Stimulated activated CD4-positive, alpha-beta T cell treated with anti-CD3 and anti-CD28 coated beads, Interleukin-1b, Interleukin-23, amount 100 ng/mL, for 48 hours (primary cell): ENCODE data around the gene FAM20C.
"Not testable (repeated sequence)": the region's sequence is repeated elsewhere in the genome, so short reads cannot be mapped to it uniquely, and the experiment has no call there.

Experiments
- DNase-seq: peaks from one replicate; pipeline ENCODE4 v3.0.0-alpha.2; 2020

FAM20C gene

DNA sequence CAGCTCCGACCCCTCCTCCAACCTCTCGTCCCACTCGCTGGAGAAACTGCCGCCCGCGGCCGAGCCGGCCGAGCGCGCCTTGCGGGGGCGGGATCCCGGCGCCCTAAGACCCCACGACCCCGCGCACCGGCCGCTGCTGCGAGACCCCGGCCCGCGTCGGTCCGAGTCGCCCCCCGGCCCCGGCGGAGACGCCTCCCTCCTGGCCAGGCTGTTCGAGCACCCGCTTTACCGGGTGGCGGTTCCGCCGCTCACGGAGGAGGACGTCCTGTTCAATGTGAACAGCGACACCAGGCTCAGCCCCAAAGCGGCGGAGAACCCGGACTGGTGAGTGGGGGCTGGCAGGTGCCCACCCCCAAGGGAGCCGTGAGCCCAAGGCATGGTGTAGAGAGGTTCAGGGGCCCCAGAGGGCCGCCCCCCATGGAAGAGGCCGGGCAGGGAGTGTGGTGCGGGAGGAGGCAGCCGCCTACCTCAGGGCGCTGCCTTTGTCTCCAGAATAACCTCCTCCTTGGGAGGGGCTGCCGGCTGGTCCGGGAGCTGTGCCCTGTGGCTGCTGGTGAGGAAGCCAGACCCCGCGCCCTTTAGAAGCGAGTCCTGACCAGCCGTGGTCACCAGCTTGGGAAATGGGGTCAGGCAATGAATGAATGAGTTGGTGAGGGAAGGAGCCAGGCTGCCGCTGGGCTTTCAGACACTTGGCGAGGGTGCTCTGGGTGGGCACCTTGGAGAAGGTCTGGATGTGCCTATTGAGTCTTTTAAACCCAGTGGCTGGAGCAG lies 1.3 kb downstream of the FAM20C start:
- DNase-seq: no peak

DNA sequence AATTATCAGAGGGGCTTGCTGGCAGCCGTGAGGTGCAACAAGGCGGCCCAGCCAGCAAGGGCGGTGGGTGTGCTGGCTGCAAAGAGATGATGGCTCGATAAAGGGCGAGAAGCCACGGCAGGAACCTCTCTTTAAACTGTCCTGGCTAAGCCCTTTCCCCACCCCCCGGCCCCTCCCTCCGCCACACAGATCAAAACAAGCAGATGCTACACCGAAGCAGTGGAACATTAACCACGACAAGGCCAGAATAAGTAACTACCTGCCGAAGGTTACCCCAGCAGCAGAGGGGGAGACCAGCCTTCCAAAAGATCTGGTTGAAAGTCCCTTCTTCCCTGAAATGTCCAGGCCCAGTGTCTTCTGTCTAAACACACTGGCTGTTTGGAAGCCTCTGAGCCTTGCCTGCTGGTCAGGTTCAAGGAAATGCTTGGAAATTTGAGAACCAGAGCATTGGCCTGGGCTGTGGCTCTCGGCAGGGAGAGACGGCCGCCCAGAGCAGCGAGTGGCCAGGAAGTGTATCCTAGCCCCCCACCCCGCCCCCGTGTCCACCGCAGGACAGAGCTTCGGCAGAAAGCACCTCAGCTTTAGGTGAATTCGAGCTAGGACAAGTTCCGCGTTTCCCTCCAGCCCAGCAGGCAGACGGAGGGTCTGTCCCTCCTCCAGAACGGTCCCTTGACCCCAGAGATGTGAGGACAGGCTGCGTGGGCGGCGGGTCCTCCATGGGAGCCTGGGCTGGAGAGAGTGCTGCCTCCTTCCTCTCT lies 2.1 kb downstream of the FAM20C start:
- no peak for DNase-seq

DNA sequence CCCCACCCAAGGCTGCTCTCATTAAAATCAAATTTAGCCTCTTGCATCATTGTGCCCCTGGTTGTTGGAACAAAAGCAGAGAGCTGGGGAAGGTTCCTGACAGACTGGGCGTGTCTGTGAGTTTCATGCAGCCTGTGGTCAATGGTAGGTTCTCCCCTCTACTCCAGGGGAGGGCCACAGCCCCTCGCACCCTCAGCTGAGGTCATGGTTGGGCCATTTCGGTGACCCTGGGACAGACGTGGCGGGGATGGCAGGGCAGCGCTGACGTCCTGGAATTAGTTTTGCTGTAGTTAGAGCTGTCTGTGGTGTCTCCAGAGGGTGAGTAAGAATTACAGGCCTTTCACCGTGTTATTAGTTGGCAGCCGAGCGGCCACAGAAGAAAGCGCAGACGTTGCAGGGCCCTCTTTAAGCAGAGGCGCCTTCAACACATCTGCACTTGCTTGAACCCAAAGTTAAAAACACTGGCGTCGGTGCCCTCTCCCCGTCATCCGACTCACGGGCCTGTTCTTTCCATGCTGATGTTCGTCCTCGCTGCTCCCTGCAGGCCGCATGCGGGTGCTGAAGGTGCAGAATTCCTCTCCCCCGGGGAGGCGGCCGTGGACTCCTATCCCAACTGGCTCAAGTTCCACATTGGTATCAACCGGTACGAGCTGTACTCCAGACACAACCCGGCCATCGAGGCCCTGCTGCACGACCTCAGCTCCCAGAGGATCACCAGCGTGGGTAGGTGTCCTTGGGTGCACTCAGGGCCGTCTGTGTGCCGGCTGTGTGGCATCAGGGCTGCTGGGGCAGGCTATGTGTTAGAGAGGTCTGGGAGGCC lies 2.8 kb downstream of the FAM20C start:
- DNase-seq: no peak

DNA sequence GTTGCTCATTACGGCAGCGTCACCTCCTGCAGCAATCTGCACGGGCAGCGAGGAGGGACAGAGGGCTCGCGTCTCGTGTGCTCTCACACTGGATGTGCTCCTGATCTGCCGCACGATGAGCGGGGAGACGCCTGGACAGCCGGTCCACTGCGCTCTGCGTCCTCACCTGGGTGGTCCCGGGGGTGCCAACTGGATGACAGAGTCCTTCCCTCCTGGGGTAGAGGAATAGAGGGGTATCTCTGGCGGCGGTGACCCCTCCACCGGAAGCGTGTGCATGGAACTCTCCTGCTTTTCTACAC lies 3.4 kb downstream of the FAM20C start:
- DNase-seq: no peak

DNA sequence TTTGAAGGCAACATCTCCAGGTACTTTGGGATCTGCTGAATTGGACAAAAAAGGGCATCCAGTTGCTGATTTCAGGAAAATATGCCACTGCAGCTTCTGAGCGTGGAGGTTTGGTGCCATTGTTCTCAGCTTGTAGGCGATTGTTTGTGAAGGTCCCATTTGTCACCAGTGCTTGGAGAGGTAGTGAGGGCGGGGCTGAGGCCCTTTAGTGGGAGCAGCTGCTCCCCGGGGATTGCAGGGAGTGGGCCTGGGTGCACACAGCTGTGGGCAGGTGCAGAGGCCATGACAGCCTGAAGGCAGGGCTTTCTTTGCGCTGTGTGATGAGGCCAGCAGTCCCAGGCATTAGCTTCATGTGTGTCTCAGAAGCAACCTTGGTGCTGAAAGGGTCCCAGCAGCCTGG lies 3.9 kb downstream of the FAM20C start:
- no peak for DNase-seq

DNA sequence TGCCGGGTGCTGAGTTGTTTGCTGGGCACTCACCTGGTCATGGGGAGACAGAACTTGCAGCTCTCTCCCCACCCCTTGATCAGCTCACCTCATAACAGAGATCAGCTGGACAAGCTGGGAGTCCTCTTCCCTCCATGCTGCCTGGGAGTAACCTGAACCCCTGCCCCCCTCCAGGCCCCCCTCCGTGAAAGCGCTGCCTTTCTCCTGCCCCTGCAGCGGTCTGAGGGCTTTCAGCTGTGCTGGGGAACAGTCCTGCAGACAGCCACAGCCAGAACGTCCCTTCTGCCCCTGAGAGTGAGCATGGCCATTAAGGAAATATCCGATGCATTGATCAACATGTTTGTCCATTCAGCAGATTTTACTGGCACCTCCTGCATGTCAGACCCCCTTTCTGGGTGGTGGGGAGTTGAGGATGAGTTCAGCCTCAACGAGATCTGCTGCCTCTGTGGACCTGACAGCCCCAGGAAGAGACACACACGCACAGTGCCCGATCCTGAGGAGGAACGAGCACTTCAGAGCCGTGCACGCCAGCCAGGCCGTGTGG lies 4.5 kb downstream of the FAM20C start:
- no peak for DNase-seq

DNA sequence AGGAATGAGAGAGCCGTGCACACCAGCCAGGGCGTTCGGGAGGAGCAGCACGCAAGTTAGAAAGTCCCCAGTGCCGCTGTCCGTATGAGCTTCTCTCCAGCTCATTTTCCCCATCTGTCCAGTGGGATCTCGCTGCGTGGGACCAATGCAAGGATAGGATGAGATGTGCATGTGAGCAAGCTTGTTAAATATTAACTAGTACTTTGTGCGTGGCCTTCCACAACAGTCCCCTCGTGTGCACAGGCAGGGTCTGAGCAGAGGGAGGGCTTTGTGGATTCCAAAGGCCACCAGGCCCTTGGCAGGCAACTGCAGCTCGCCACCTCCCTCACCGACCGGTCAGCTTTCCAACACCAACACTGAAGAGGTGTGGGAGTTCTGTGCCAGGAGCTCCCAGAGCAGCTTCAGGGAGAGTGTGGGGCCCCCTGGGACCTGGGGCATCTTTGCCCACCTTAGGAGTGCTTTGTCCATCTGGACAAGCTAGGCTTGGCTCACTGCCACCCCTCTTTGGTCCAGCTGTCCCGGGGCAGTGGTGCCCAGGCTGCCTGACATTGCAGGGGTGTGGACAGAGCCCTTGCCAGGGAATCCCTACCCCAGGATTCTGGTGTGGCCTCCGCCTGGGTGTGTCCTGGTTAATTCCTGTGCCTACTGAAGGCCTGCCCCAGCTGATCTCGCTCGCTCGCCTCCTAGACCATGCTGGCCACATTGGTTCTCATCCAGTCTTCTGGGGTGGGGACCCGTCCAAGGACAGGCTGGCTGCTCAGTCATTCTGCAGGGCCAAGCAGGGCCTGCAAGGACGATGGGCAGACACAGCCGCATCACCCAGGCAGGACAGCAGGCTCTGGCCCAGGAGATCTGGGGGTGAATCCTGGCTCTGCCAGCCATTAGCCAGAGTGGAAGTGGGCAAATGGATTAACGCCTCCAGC lies 5.3 kb downstream of the FAM20C start:
- no peak for DNase-seq

DNA sequence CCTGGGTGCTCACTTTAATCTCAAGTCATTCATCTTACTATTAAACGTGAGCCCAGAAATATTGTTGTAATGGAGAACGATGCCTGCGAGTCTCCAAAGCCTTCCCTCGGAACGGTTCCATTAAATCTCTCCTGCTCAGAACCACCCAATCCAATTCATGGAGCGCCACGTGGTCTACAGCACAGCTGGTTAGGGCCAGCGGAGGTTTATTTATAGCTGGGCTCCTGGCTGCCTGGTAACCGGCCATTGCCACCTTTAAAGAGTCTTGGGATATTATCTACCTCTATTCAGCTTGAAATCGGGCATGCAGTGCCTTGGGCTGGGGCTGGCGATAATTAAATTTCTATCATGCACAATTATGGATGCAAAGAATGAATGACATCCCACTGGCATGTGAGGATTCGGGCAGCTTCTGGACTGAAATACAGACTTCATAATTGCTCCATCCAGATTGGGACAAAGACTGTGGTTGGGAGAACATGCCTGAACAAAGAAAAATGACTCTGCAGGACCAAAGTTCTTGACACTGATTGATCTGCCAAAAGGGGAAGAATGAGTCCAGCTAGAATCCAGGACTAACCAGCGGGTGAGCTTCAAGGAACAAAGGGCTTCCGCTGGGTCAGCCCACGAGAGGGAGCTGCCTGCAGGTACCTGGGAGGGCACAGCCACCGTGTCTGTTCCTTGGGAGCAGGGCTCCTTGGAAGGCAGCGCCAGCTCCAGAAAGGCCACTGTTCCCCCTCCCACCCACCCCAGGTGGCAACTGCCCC lies 7.3 kb downstream of the FAM20C start:
- no peak for DNase-seq

DNA sequence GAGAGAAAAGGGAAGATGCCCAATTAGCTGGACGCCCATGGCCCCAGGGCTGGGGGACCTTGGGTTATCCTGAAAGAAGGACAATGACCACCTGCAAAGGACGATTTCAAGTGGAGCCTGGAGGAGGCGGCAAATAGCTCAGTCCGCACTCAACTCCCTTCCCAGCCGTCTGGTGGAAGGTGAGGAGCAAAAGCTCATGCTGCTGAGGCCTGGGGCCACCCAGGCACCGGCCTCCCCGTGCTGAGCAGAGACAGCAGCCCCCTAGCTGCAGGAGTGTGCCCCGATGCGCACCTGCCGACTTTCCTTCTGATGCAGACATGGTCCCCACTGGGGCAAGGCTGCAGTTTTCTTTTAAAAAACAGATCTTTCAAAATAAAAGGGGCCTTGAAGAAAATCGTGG lies 7.9 kb downstream of the FAM20C start:
- no peak for DNase-seq

DNA sequence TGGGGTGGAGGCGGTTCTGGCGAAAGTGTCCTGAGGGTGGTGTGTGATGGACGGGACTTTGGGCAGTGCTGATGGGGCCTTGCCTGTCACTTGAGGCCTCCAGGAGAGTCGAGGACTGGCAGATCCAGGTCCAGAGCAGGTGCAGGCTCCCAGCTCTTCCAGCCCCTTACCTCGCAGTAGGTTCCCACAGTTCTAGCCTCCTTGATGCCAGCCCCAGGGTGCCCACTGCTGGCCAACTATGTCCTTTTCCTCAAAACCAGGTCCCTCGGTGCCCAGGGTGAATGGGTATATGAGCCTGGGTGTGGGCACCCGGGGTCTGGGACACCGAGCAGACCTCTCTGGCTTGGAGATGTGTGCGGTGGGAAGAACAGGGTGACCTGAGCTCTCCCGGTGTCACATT lies 8.3 kb downstream of the FAM20C start:
- DNase-seq: no peak

DNA sequence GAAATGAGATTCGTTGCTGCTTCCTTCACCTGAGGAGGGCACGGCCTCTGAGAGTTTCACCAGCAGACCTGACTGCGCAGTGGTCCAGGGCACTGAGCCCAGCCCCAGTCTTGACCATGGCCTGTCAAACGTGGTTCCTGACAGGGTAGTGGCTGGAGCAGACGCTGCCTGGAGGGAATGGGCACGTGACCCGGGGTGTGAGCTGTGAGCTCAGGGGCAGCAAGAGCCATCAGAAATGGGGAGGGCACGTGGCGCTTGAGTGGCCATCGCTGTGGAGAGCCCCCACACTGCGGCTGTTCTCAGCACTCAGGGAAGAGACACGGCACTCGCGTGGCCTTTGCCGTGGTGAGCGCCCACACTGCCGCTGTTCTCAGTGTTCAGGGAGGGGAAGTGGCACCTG lies 12.0 kb downstream of the FAM20C start:
- no peak for DNase-seq

DNA sequence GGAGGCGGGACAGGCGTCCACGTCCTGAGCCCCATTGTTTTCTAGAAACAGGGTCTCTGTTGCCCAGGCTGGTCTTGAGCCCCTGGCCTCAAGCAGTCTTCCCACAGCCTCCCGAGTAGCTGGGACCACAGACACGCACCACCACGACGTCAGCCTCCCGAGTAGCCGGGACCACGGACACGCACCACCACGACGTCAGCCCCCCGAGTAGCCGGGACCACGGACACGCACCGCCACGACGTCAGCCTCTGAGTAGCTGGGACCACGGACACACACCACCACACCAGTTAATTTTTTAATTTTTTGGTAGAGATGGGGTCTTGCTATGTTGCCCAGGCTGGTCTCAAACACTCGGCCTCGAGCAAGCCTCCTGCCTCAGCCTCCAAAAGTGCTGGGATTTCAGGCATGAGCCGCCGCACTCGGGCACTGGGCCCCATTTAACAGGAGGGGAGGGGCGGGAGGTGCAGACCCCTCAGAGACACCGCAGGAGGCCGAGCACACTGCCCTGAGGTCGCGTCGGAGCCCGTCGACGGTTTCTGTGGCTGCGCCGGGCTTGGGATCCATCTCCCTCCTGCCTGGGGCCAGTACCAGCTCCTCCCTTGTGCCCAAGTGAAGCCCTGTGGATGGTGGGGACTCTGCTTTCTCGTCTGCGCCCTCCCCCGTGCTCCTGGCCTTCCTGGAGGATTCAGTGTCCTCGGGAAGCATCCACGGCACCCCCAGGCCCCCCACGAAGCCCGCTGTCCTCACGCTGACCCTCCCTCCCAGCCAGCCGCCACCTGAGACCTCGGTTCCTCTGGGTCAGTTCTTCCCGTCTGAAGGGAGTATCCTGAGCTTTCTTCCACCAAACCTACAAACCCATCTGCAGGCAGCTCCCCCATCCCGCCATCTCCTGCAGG lies 13.0 kb downstream of the FAM20C start:
- no peak for DNase-seq

DNA sequence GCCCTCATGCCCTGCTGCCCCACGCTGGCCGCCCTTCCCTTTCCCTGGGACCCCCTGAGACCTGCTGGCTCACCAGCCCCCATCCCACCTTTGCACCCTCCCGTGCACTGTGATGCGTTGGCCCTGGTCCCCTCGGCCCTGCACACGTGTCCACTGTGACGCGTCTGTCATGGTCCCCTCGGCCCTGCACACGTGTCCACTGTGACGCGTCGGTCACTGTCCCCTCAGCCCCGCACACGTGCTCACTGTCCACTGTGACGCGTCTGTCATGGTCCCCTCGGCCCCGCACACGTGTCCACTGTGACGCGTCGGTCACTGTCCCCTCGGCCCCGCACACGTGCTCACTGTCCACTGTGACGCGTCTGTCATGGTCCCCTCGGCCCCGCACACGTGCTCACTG lies 14.0 kb downstream of the FAM20C start:
- not testable (repeated sequence) for DNase-seq

DNA sequence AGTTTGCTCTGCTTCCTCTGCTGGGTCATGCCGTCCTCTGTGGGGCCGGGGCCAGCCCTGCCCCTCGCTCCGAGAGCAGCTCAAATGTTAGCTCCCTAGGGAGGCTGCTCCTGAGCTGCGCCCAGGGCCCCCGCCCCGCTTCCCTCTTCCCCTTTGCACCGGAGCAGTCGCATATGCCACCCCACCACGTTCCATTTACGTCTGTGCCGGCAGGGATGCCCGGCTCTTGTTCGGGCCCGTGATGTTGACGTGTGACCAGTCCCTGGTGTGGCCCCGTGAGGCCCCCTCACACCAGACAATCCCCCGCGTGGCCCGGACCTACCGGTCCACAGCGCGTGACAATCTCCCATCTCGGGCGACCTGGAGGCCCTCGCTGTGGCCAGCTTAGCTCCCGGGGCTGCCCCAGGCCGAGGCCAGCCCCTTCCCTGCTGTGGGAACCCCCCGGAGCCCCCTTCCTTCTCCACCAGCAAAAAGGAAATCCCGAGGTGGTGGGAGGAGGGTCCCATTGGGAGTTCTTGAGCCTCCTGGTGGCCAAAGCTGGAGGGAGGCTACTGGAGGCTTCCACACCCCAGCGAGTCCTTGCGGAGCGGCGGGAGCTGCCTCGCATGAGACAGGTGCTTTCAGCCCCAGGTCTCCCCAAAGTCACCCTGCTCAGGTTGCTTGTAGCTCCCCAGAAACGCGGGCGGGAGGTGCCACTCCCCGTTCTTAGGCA lies 15.2 kb downstream of the FAM20C start:
- DNase-seq: no peak

DNA sequence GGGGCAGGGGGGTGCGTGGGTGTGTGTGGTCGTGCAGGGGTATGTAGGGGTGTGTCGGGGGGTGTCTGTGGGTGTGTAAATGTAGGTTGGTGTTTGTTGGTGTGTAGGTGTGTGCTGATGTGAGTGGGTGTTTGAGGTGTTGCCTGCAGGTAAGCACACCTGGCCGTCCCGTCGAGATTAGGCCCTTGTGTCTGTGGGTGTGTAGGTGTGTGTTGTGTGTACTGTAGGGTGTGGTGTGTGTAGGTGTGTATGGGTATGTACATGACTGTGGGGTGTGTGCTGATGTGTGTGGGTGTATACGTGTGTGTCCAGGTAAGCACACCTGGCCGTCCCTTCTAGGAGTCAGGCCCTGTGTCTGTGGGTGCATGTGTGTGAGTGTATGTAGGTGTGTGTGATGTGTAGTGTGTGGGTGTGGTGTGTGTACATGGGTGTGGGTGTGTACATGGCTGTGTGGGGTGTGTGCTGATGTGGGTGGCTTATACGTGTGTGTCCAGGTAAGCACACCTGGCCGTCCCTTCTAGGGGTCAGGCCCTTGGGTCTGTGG lies 15.8 kb downstream of the FAM20C start:
- no peak for DNase-seq

DNA sequence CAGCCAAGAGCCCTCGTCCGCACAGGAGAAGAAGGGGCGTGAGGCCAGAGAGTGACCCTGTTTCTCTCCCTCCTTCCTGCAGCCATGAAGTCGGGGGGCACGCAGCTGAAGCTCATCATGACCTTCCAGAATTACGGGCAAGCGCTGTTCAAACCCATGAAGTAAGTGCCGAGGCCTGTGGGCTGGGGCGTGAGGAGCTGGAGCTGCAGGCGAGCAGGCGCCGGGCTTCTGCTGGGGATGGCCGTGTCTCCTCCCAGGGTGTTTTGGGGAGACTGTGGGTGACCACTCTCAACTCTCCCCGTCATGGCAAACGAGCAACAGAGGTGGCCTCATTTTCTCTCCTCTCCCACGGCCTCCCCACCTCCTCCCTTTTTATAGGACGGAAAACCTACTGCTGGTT lies 16.4 kb downstream of the FAM20C start:
- no peak for DNase-seq

DNA sequence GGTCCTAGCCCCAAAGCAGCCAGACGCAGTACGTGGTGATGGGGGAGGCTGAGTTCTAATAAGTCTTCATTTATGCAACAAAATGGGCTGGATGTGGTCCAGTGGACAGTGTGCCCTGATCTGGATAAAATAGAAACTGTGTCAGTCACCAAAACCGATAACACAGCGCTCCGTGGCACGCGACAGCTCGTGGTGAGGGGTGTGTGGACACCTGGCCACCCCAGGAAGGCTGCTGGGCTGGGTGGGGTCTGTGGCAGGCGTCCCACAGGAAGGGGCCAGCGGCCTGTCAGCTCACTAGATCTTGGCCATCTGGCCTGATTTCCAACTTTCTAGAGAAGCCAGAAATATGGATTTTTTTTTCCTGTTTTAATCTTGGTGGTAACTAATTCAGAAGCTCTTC lies 17.0 kb downstream of the FAM20C start:
- no peak for DNase-seq

DNA sequence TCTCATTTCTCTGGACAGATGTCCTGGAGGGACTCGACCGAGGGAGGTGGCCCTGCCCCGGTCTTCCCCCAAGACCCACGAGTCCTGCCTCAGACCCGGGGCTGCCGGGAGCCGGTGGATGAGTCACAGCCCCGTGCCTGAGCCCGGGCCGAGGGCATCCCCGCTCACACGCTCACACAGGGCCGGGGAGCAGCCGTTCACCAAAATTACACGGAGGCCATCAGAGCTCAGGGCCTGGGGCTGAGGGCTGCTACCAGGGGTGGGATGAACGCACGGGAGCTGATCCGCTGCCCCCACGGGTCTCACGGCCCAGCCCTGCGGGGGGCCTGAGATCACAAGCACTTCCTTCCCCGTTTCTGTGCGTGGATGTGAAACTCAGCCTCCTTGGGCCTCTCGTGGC lies 17.5 kb downstream of the FAM20C start:
- DNase-seq: no peak

DNA sequence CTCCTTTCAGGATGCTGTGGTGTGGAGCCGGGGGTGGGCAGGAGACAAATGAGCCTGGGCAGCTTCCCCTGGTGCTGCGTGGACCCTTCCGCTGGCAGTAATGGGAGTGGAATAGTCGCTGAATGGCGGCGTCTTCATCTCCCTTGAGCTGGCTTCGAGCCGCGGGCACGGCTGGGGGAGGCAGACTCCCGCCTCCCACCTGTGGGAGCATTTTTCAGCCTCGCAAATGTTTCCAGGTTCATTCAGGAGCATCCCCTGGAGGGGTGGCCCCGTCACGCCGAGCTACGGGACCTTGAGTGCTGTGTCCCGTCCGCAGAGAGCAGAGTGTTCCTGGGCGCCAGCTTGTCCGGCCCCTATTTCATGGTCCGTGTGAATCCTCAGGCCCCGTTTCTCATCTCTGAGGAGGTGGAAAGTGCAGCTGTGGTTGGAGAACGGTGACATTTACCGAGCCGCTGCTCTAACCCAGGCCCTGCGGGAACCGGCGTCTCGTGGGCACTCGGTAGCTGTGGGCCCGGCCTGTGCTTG lies 18.1 kb downstream of the FAM20C start:
- no peak for DNase-seq
